HG03565 (cell line): ENCODE data around the gene SPRING1.
A peak's percentile ranks its signal among the peaks of the same experiment; 100 is the strongest.
"Not testable (repeated sequence)": the region's sequence is repeated elsewhere in the genome, so short reads cannot be mapped to it uniquely, and the experiment has no call there.

Experiments
- ATAC-seq: cut with Tn5 transposase; IDR thresholded peaks from one replicate; pipeline ENCODE4 v1.9.1; 2021; ENCODE audit warnings: mild to moderate bottlenecking, moderate library complexity; ENCODE audit not compliant: unreplicated experiment

Gene SPRING1

GRCh38 chr12:116737774-116738657 is at the start of gene SPRING1, which contains the start of gene RNFT2:
Gene SPRING1 (minus strand): TSS chr12:116738069. CDS start chr12:116737900, 169 bp downstream.
Gene RNFT2 (plus strand): TSS chr12:116738315. CDS start chr12:116740498, 2,183 bp downstream.
- ATAC-seq = peak; percentile 90

- no peak for ATAC-seq
Observed at GRCh38 chr12:116784238-116784612, 46.4 kb upstream of the SPRING1 start.

- ATAC-seq = no peak
Observed at GRCh38 chr12:116783525-116784237, 45.8 kb upstream of the SPRING1 start.

- ATAC-seq = no peak
Observed at GRCh38 chr12:116780942-116781341, 43.1 kb upstream of the SPRING1 start.

- ATAC-seq = no peak
Observed at GRCh38 chr12:116779597-116779996, 41.7 kb upstream of the SPRING1 start.

- no peak for ATAC-seq
Observed at GRCh38 chr12:116777245-116777644, 39.4 kb upstream of the SPRING1 start.

- ATAC-seq = no peak
Observed at GRCh38 chr12:116774020-116774419, 36.2 kb upstream of the SPRING1 start.

GRCh38 chr12:116773276-116773731 is 35.4 kb upstream of the SPRING1 start:
- no peak for ATAC-seq

GRCh38 chr12:116771651-116772050 is 33.8 kb upstream of the SPRING1 start:
- no peak for ATAC-seq

GRCh38 chr12:116766746-116767145 is 28.9 kb upstream of the SPRING1 start:
- ATAC-seq = no peak

GRCh38 chr12:116766285-116766684 is 28.4 kb upstream of the SPRING1 start:
- no peak for ATAC-seq

- no peak for ATAC-seq
Observed at GRCh38 chr12:116765271-116765670, 27.4 kb upstream of the SPRING1 start.

- ATAC-seq = no peak
Observed at GRCh38 chr12:116761499-116761898, 23.6 kb upstream of the SPRING1 start.

- ATAC-seq = no peak
Observed at GRCh38 chr12:116760622-116761020, 22.8 kb upstream of the SPRING1 start.

- no peak for ATAC-seq
Observed at GRCh38 chr12:116759783-116760621, 22.1 kb upstream of the SPRING1 start.

GRCh38 chr12:116754783-116755182 is 16.9 kb upstream of the SPRING1 start:
- not testable (repeated sequence) for ATAC-seq

- not testable (repeated sequence) for ATAC-seq
Observed at GRCh38 chr12:116754097-116754496, 16.2 kb upstream of the SPRING1 start.

- no peak for ATAC-seq
Observed at GRCh38 chr12:116750298-116750697, 12.4 kb upstream of the SPRING1 start.

- no peak for ATAC-seq
Observed at GRCh38 chr12:116749884-116750283, 12.0 kb upstream of the SPRING1 start.

- no peak for ATAC-seq
Observed at GRCh38 chr12:116745554-116745953, 7.7 kb upstream of the SPRING1 start.

GRCh38 chr12:116744766-116745165 is 6.9 kb upstream of the SPRING1 start:
- ATAC-seq = no peak
